ENCODE data around the gene FBH1.
A peak's percentile ranks its signal among the peaks of the same experiment; 100 is the strongest.
"Not testable (repeated sequence)": the region's sequence is repeated elsewhere in the genome, so short reads cannot be mapped to it uniquely, and the experiment has no call there.

The FBH1 gene

DNA sequence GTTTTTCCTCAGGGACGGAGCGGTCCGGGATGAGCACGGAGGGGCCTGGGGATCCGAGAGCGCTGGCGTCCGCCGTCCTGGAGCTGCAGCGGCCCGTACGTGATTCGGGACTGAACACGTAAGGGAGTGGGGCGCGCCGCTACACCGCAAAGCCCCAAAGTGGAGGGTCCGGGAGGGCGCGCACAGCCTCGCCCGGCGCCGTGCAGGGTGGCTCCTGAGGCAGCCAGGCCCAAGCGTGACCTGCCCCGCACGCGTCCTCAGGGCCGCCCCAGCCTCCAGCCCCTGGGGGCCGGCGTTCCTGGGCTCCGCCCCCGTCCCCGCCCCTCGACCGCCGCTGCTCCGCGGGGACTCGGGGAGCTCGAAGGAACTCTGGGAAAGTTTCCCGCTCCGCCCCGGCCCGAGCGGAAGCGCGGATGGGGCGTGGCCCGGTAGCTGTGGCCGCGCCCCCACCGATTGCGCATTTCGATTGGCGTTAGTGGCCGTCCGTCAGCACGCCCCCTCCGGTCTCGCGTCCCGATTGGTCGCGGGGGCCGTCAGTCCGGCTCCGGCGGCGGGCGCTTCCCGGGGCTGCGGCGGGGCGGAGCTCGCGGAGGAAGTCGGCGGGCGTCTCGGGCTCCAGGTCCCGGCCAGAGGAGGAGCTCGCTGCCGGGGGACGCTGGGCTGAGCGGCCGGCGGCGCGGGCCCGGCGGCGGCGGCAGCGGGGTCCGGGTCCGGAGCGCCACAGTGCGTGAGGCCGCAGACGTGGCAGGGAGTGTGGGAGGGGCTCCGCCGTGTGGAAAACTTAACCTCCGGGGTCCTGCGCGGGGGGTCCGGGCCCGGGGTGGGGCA lies at the start of gene FBH1, which contains the start of gene ANKRD16:
FBH1 (plus strand) TSS at position 620 of the 828 bp plus-strand sequence; CDS start at position 723, 103 bp downstream.
ANKRD16 (minus strand) TSS at position 270 of the 828 bp plus-strand sequence. CDS start 539 bp downstream, outside the sequence.
- peak; percentile 76 to 99 (median 96) for DNase-seq

- DNase-seq: peak in 45 of 51 donors; percentile 4 to 74 (median 45)
Measured at GRCh38 chr10:5840314-5841307, 49.4 kb upstream of the FBH1 start.

GRCh38 chr10:5841965-5842364 lies 48.1 kb upstream of the FBH1 start:
- DNase-seq: no peak

- DNase-seq: no peak
Measured at GRCh38 chr10:5843686-5844344, 46.2 kb upstream of the FBH1 start.

DNA sequence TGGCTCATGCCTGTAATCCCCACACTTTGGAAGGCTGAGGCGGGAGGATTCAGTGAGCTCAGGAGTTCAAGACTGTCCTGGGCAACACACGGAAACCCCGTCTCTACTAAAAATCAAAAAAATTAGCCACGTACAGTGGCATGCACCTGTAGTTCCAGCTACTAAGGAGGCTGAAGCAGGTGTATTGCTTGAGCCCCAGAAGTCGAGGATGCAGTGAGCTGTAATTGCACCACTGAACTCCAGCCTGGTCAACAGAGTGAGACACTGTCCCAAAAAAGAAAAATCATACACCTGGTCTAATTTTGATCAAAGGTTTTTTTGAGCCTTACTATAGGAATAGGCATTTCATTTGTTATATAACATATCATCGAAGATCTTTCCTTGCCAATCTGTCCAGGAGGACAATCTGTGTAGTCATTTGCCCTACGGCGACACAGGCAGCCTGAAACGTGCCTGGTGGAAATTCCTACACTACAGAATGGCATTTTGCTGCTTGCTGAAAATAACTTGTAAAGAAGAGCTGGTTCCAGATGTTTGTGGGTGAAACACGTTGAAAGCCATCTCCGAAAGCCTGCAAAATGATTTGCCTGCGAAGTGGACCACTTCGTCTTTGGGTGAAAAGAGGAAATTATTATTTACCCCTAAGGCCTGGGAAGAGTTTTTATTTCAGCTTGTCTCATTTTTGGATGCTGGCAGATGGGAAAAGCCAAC lies 45.5 kb upstream of the FBH1 start:
- DNase-seq: no peak

GRCh38 chr10:5846667-5847066 lies 43.4 kb upstream of the FBH1 start:
- not testable (repeated sequence) for DNase-seq

DNA sequence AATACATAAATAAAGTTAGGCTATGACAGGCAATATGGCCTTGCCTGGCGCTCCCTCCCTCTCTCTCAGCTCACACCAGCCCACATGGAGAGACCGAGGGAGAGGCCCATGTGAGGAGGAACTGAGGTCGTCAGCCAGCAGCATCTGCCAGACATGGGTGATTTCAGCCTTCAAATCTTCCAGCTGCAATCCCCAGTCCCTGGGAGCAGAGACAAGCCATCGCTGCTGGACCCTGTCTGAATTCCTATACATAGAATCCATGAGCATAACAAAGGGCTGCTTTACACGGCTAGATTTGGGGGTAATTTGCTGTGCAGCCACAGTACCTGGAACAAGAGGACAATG lies 35.9 kb upstream of the FBH1 start:
- DNase-seq: no peak

GRCh38 chr10:5855979-5856700 lies 33.9 kb upstream of the FBH1 start:
- DNase-seq: no peak

GRCh38 chr10:5856701-5857004 lies 33.4 kb upstream of the FBH1 start:
- no peak for DNase-seq

GRCh38 chr10:5858811-5859210 lies 31.2 kb upstream of the FBH1 start:
- DNase-seq: peak in 35 of 51 donors; percentile 4 to 85 (median 44)

DNA sequence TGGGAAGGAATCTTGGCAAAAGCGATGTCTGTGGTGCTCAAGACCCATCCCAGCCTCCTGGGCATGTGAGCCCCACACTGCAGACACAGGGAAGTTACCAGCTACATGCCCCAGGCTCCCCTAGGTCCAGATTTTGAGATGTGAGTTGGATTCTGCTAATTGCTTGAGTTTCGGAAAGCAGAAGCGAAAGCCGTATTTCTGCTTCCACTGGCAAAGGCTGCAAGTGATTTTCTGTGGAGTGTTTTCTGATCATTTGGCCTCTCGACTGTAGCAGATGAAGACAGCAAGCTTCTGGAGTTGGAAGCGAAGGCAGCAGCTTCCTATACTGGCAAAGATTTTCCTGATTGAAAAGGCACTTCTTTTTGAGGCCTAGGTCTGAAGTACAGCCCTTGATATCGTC lies 30.0 kb upstream of the FBH1 start:
- peak in 5 of 51 donors; percentile 5 to 31 (median 15) for DNase-seq

DNA sequence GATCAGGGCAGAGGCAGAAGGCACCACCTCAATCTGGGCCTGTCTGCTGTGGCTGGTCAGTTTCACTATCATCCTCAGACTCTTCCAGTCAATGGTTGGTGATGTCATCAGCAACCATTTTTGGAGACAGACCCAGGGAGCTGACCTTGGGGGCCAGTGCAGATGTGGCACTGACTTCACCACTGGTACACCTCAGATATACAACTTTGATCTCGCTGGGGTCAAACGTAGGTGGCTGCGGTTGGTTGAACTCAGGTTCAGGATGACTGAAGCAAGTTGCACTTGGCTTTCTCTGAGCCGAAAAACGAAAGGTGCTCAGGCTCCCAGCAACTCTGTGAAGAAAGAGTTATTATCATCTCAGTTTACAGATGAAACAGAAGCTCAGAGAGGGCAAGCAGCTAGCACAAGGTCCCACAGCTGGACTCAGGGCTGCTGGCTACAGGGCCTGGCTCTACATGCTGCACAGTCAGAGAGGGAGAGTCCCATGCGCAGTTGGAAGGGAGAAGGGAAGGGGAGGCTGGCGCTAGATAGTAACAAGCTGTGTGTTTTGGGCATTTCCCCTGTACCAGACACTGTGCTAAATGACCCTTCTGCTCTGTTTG lies 27.6 kb upstream of the FBH1 start:
- DNase-seq: no peak

DNA sequence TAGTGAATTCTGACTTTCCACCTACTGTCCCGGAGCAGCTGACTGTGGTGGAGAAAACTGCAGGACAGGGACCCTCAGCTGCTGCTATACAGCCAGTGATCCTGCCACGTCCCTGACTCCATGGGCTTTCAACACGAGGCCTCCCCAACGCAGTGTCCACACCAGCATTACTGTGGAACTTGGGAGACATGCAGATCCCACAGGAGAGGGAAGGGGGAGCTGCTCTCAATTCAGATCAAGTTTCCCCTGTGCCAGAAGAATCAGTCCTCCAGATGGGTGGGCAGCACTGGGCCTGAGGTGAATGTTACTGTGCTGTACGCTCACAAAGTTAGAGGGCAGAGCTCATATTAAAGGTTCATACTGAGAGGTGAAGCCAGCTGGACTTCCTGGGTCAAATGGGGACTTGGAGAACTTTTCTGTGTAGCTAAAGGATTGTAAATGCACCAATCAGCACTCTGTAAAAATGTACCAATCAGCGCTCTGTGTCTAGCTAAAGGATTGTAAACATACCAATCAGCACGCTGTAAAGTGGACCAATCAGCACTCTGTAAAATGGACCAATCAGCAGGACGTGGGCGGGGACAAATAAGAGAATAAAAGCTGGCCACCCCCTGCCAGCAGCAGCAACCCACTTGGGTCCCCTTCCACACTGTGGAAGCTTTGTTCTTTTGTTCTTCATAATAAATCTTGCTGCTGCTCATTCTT lies 26.9 kb upstream of the FBH1 start:
- DNase-seq: not testable (repeated sequence)

DNA sequence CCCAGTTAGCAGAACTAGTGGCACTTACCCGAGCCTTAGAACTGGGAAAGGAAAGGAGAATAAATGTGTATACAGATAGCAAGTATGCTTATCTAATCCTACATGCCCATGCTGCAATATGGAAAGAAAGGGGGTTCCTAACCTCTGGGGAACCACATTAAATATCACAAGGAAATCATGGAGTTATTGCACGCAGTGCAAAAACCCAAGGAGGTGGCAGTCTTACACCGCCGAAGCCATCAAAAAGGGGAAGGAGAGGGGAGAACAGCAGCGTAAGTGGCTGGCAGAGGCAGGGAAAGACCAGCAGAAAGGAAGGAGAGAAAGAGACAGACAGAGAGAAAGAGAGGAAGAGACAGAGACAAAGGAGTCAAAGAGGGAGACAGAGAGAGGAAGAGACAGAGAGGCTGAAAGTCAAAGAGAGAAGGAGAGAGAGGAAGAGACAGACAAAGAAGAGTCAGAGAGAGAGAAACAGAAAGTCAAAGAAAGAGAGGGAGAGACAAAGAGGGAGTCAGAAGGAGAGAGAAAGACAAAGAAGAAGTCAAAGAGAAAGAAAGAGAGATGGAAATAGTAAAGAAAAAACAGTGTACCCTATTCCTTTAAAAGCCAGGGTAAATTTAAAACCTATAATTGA lies 23.5 kb upstream of the FBH1 start:
- not testable (repeated sequence) for DNase-seq

GRCh38 chr10:5867091-5867615 lies 22.9 kb upstream of the FBH1 start:
- DNase-seq: not testable (repeated sequence)

DNA sequence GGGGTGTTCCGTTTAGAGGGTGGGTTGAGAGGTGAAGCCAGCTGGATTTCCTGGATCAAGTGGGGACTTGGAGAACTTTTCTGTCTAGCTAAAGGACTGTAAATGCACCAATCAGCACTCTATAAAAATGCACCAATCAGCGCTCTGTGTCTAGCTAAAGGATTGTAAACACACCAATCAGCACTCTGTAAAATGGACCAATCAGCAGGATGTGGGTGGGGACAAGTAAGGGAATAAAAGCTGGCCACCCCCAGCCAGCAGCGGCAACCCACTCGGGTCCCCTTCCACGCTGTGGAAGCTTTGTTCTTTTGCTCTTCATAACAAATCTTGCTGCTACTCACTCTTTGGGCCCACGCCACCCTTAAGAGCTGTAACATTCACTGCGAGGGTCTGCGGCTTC lies 21.7 kb upstream of the FBH1 start:
- not testable (repeated sequence) for DNase-seq

GRCh38 chr10:5869156-5869555 lies 20.9 kb upstream of the FBH1 start:
- DNase-seq: no peak

- DNase-seq: no peak
Measured at GRCh38 chr10:5871596-5871995, 18.4 kb upstream of the FBH1 start.

Data from hypothalamus (tissue), 51 donors.